Measurements from ENCODE around the gene GSDME.

Gene GSDME

GRCh38 chr7:24769014-24769830 is 12.0 kb upstream of the GSDME start:
- no peak for DNase-seq

DNA sequence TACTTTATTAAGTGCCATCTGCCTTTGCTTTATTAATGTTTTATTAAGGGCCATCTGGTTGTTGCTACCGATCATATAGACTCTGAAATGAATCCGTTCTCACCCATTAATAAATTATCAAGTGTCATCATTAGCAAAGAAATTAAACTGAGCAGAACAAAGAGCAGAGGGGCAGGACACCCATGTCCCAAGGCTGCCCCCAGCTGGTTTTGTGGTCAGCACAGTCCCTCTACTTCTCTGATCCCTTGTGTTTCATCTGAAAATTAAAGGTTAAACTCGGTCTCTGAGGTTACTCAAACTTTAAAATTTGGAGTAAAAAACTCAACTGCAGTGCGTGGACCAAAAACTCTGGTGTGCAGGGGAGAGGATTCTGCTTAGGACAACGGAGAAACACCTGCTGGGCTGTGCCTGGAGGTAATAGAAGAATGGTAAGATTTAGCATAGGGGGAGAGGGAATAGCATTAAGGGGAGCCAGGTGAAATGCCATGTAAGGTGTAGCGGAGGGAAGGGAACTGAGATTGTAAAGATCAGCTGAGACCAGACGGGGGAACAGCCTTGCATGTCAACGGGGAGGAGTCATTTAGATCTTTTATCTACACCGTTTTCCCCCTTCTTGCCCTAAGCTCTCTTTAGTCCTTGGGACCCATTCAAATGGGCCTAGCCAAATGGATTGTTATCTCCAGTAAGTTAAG is 10.8 kb upstream of the GSDME start:
- DNase-seq = no peak

DNA sequence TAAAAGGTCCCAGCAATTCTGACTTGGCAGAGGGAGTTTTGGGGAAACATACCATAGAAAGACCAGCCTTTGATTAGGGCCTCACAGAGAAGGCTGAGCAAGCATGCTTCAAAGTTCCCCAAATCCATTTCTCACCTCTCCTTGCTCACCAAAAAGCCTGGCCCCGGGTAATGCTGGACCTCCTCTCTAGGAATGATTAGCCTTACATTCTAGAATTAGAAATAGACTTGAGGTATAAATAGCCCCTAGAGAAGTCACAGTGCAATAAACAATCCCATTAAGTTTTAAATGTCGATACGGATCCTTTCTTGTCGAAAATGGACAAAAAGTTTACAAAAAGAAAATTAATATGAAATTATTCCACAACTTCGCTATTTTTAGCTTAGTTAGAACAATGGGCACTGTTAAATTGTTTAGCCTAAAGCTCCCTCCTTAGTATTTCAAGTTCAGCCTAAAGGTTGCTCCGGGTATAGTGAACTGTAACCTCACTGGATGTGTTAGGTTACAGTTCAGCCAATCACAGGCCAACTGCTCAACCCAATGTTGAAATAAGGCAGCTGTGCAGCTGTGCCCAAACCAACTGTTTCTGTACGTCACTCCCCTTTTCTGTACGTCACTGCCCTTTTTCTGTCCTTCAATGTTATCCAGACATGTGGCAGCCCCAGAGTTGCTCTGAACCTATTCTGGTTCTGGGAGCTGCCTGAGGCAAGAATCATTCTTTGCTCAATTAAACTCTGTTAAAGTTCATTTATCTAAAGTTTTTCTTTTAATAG is 7.9 kb upstream of the GSDME start:
- no peak for DNase-seq

GRCh38 chr7:24764011-24764410 is 6.7 kb upstream of the GSDME start:
- no peak for DNase-seq

- no peak for DNase-seq
Measured at GRCh38 chr7:24763303-24763901, 6.1 kb upstream of the GSDME start.

DNA sequence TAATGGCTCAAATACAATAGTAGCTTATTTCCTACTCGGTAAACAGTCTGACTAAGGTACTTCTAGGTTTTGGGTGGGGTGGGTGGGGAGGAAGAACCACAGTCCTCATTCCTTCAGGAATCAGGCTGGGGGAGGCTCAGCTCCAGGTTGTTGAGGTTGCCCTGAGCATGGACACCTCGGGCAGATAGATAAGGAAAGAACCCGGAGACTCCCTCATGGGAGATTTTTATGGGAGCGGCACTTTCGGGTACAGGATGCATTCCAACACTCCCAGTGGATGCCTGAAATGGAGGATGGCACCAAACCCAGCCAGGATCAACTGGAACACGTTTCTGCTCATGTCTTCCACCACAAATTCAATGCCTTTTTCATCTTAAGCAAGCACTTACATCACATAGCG is 5.5 kb upstream of the GSDME start:
- DNase-seq = no peak

DNA sequence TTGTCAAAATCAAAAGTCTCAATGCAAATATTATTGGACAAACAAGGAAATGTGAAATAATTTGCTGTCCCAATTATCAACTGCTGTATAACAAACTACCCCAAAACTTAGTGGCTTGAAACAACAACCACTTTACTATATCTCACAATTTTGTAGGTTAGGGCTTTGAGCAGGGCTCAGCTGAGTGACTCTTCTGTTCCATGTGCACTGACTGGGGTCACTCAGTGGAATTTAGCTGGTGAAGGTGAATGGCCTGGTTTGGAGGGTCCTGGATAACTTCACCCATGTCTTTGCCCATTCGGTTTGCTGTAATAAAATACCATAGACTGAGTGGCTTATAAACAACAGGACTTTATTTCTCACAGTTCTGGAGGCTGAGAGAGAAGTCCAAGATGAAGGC is 3.7 kb upstream of the GSDME start:
- DNase-seq = no peak

DNA sequence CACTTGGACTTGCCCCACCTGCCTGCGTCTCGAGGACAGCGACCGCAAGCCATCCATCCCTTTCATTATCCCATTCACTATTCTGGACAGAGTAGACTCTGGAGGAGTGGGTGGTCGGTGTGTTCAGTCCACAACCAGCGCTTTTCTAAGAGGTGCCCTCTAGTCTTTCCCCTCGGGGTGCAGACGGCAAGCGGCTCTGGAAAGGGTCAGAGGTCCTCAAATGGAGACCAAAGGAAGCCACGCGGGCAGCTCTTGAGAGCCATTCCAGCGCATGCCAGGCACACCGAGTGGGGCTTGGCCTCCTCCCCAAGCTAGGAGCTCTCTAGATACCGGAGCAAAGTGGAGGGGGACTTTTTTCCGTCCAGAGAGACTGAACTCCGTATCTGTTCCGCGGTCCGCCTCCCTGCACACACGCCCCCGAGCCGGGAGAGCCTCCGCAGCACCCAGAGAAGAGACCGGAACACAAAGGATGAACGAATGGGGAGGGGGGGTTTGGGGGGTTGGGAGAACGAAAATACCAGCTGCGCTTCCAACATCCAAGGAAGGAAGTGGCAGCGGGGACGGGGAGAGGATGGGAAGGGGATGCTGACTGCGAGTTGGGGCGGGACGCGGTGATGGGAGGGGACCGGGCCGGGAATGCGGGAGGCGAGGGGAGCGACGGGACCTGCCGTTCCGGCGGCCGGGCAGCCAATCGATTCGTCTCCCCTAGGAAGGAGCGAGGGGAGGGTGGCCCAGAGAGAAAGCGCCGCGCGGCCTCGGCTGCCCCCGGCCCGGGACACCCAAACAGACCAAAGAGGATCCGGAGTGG is 515 bp downstream of the GSDME start:
- no peak for DNase-seq

- DNase-seq = no peak
Measured at GRCh38 chr7:24755541-24756407, 1.5 kb downstream of the GSDME start.

DNA sequence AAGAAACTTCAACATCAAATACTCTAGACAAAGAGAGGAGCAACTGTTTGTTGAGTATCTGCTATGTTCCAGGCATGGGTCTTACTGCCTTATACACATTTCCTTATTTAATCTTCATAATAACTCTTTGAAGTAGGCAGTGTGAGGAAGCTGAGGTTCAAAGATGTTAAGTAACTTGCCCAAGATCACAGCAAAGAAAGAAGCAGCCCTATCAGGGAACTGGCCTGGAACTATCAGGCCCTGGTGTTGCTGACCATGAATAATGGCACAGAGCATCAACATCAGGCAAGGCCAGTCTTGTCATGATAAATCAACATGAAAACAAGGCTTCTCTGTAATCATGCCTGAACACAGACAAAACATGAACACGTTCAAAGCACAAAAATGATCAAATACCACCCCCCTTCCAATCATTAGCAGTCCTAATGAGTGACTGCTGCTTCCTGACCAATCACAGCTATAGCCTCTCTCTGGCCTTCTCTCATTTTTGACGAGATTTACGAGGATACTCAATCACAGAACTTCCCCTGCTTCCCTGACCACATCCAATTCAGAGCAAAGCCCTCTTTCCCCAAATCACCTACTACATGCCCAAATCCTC is 2.3 kb downstream of the GSDME start:
- DNase-seq = no peak

GRCh38 chr7:24752073-24752800 is 5.0 kb downstream of the GSDME start:
- no peak for DNase-seq

DNA sequence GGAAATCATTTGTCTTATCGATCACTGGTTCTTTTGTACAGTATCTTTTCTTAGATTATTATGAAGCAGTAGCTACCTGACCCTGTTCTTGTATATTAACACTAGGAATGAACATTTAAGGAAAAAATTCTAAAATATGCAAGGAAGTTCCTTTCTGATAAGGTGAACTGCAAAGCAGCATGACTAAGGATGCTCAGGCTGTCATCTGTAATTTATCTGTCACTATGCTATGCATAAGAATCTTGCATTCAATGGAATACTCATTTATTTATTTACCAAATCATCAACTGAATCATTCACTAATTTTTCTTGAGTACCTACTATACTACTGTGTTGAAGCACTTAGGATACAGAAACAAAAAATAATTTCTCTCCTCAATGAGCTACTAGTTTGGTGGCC is 5.8 kb downstream of the GSDME start:
- DNase-seq = no peak

DNA sequence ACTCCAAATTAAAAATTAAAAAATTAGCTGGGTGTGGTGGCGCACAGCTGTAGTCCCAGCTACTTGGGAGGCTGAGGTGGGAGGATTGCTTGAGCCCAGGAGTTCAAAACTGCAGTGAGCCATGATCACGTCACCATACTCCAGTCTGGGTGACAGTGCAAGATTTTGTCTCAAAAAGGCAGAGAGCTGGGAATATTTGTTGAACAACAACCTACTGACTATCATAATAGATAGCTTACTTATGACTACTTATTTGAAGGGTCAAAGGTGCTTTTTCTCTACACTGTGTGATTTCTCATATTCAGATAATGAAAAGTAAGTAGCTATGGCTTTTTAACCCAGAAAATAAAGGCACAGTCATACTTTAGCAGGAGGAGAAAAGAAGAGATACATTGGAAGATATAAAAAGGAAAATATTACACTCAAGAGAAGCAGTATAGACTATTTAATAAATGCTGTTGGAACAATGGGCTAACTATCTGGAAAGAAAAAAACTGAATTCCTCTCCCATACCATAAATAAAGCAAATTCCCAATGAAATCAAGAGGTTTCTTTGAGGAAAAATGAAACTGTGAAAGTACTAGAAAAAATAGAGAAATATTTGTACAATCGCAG is 6.7 kb downstream of the GSDME start:
- no peak for DNase-seq

DNA sequence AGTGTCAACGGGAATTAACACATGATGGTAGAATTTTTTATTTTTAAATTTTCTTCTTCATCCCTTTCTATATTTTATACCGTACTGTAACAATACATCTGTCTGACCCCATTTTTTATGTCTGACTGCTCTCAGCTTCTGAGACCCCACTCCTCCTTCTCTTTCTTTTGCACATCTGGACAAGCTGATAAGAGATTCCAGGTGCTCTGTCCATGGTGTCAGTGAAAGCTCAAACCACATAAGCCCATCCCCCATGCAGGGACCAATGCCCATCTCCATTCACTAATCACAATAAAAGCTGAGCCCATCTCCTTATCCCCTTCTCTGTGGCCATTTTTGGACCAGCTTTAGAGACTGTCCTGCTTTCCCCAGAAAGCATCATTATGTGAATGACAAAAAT is 8.7 kb downstream of the GSDME start:
- DNase-seq = no peak

DNA sequence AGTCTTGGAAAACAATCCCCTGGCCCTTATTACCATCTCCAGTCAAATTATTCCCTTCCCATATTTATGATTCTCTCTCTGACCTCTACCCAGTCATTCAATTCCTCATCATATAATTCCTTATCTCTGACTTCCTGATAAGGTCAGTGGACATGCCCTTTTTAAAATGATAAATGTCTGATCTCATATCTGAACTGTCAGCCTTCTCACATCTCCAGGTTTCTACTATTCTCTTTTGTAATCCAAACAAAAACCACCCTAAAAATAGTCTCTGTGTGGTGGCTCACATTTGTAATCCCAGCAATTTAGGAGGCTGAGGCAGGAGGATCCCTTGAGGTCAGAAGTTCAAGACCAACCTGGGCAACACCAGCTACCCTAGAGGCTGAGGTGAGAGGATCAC is 11.9 kb downstream of the GSDME start:
- DNase-seq = no peak

GRCh38 chr7:24743471-24743870 is 13.8 kb downstream of the GSDME start:
- DNase-seq = no peak

DNA sequence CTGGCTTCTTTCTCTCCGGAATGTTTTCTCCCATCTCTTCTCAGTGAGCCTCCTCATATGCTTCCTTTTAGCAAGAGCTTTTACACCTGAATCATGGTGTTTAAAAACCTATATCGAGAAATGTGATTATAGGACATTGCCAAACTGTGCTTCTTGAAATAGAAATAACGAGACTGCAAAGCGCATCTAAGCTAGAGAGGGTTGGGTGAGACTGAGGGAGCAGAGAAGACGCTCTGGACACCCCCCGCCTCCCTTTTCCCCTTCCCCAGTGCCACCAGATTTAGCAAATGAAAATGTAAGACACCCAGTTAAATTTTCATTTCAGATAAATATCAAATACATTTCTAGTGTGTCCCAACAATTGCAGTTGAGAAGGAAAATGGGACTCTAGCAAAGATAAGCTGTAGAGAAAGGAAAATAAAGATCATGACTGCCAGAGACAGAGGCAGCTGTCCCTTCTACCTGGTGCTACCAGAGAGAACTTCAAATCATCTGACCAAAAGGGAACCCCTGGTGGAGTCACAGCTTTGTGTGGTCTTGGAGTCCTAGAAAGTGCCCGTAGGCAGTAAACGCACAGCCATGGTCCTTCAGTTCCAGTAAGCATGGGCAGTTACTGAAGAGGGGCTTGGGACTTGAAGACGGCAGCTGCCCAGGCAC is 14.6 kb downstream of the GSDME start:
- DNase-seq = no peak

DNA sequence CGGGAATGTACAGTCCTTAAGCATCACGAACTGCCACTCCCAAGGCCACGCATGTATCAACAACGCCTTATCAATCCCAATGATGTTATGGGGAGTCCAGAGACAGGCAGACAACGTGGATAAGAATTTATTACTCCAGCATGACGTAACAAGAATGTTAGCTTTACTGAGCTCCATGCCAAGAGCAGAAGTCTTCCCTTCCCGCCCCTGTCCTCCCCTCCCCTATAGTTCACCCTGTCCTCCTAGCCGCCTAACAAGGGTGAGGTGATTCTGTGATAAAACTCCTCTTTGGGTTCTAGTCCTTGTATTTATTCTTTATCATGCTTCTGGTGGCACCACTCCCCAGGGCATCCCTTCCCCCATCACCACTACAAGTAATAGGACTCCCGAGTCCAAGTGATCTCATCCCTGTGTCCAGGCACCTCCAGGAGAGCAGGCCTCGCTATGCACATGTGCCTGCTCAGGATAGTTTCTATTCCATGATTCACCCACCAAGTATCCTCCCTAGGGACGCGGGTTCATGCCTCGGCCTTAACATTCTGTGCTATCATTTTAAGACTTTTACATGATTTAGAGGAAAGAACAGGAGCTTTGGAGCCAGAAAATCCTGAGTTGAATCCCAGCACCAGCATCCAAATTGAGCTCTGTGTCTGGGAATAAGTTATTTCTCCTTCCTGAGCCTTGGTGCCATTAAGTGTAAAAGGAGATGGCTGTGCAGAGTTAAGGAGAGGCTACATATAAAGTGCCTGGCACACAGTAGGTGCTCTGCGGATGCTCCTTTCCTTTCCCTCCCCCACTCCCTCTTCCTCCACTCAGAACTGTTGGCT is 15.4 kb downstream of the GSDME start:
- no peak for DNase-seq
